DND-41 (cell line): ENCODE data around the gene MIB1.

Experiments
- ATAC-seq: fragments of 200-7000 bp; cut with Tn5 transposase; 3 replicates; pipeline ENCODE4 v1.9.1; 2021; ENCODE audit warnings: low read depth; ENCODE audit not compliant: insufficient read depth
- DNase-seq: peaks from one replicate; pipeline ENCODE4 v3.0.0-alpha.2; 2020
- H2AFZ ChIP-seq: 2 replicates; pipeline ENCODE4 v1.6.0; 2012; ENCODE audit warnings: low read depth, low read length
- H3K27ac ChIP-seq: 2 replicates; pipeline ENCODE4 v1.5.1; 2012; ENCODE audit warnings: low read length, inconsistent platforms
- H3K27me3 ChIP-seq: fragments of 200-600 bp; sonication (generic); 2 replicates; pipeline ENCODE4 v1.6.0; 2012; ENCODE audit warnings: low read length, mild to moderate bottlenecking, inconsistent platforms; ENCODE audit not compliant: insufficient read depth, poor library complexity
- H3K36me3 ChIP-seq: 2 replicates; pipeline ENCODE4 v1.5.1; 2012; ENCODE audit warnings: low read length, inconsistent platforms; ENCODE audit not compliant: insufficient read depth
- H3K4me1 ChIP-seq: 2 replicates; pipeline ENCODE4 v1.5.1; 2012; ENCODE audit warnings: mild to moderate bottlenecking, low read length; ENCODE audit not compliant: insufficient read depth
- H3K4me2 ChIP-seq: 2 replicates; pipeline ENCODE4 v1.6.0; 2012; ENCODE audit warnings: mild to moderate bottlenecking, moderate library complexity, low read length, inconsistent platforms; ENCODE audit not compliant: insufficient read depth
- H3K4me3 ChIP-seq, 2 experiments: fragments of 200-600 bp in 1 of 2; shearing (Covaris generic) in 1 of 2; 2 replicates each; pipeline ENCODE4 v1.5.1; 2012 to 2016; ENCODE audit warnings: inconsistent platforms in 2 of 2, low read length in 2 of 2, mild to moderate bottlenecking in 2 of 2, low read depth in 1 of 2, moderate library complexity in 1 of 2
- H3K79me2 ChIP-seq: 2 replicates; pipeline ENCODE4 v1.6.0; 2012; ENCODE audit warnings: low read length, inconsistent platforms; ENCODE audit not compliant: insufficient read depth
- H3K9ac ChIP-seq: 2 replicates; pipeline ENCODE4 v1.6.0; 2012; ENCODE audit warnings: low read depth, mild to moderate bottlenecking, inconsistent platforms, low read length, moderate library complexity
- H3K9me3 ChIP-seq: 2 replicates; pipeline ENCODE4 v1.5.1; 2012; ENCODE audit warnings: low read length, moderate library complexity, mild to moderate bottlenecking, inconsistent platforms; ENCODE audit not compliant: insufficient read depth, severe bottlenecking
- H4K20me1 ChIP-seq: 2 replicates; pipeline ENCODE4 v1.6.0; 2012; ENCODE audit warnings: low read length; ENCODE audit not compliant: insufficient read depth
- EZH2 ChIP-seq: IDR thresholded peaks from 3 replicates; pipeline ENCODE4 v1.6.1; 2012; ENCODE audit warnings: borderline replicate concordance, low read depth, mild to moderate bottlenecking, moderate library complexity, low read length, inconsistent platforms; ENCODE audit not compliant: severe bottlenecking
- TF ChIP-seq, protein P1 (sequence below): IDR thresholded peaks from 2 replicates; pipeline ENCODE4 v1.5.1; 2012; ENCODE audit warnings: borderline replicate concordance, low read length, moderate library complexity, mild to moderate bottlenecking; ENCODE audit not compliant: poor library complexity, severe bottlenecking; ENCODE audit errors: extremely low read depth

MIB1 gene

GRCh38 chr18:21740538-21741311, at the start of gene MIB1:
MIB1 (plus strand) TSS chr18:21740792; CDS start chr18:21741584, 792 bp downstream.
- no peaks in the 10 kb centered on the region for H3K27me3 ChIP-seq
- H3K36me3 ChIP-seq: peaks cover 3% of the 10 kb centered on the region; the same call in 1 of the 2 replicates
- H3K4me3 ChIP-seq: peak within 1 kb of the TSS; percentile 96 to 99
- H3K4me2 ChIP-seq: peak within 1 kb of the TSS; percentile 99
- H3K9ac ChIP-seq: peak within 1 kb of the TSS; percentile 99
- H3K9me3 ChIP-seq: no peaks in the 10 kb centered on the region
- H3K4me1 ChIP-seq: peaks cover 39% of the 10 kb centered on the region
- peak; percentile 98 for DNase-seq
- peak within 1 kb of the TSS; percentile 98 for H2AFZ ChIP-seq
- H3K27ac ChIP-seq: peak within 1 kb of the TSS; percentile 99
- ATAC-seq: peak; percentile 95
- TF ChIP-seq, protein P1, sequence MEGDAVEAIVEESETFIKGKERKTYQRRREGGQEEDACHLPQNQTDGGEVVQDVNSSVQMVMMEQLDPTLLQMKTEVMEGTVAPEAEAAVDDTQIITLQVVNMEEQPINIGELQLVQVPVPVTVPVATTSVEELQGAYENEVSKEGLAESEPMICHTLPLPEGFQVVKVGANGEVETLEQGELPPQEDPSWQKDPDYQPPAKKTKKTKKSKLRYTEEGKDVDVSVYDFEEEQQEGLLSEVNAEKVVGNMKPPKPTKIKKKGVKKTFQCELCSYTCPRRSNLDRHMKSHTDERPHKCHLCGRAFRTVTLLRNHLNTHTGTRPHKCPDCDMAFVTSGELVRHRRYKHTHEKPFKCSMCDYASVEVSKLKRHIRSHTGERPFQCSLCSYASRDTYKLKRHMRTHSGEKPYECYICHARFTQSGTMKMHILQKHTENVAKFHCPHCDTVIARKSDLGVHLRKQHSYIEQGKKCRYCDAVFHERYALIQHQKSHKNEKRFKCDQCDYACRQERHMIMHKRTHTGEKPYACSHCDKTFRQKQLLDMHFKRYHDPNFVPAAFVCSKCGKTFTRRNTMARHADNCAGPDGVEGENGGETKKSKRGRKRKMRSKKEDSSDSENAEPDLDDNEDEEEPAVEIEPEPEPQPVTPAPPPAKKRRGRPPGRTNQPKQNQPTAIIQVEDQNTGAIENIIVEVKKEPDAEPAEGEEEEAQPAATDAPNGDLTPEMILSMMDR: no peak
- no peak for TF ChIP-seq EZH2
- H3K79me2 ChIP-seq: peaks cover 47% of the 10 kb centered on the region
- peaks cover 25% of the 10 kb centered on the region for H4K20me1 ChIP-seq

DNA sequence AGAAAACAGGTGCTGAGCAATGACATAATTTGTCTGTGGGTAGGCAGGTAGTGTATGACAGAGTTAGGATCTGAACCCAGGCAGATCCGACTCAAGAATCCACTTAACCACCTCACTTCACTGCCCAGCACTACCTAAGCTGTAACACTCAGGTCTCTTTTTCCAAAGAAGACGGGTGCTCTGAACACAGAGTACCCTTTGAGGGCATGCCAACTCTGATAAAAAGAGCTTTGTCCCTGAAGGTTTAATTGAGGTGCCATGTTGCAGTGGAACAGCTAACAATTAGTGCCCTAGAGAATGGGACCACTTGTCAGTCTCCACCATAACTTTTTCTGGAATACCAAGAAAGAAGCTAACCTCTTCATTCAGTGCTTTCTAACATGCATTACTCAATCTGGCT, 47.3 kb upstream of the MIB1 start:
- Histone ChIP-seq H3K9ac (no peak overlapping the region), H3K36me3 (peaks cover 77% of the 10 kb centered on the region), H3K4me1 (no peaks in the 10 kb centered on the region), H2AFZ (no peak overlapping the region), H3K79me2 (peaks cover 25% of the 10 kb centered on the region), H3K4me2 (no peak overlapping the region), H3K27ac (no peak overlapping the region), H3K9me3 (peaks cover 9% of the 10 kb centered on the region), H3K4me3 (no peak overlapping the region), H4K20me1 (no peaks in the 10 kb centered on the region), H3K27me3 (no peaks in the 10 kb centered on the region)
- DNase-seq (no peak), ATAC-seq (no peak)
- TF ChIP-seq, protein P1: no peak
- no peak for TF ChIP-seq EZH2

GRCh38 chr18:21700528-21701075, 40.0 kb upstream of the MIB1 start:
- Histone ChIP-seq H3K4me3 (no peak overlapping the region), H4K20me1 (no peaks in the 10 kb centered on the region; the same call in 1 of the 2 replicates), H3K79me2 (peaks cover 44% of the 10 kb centered on the region), H3K27me3 (no peaks in the 10 kb centered on the region), H3K36me3 (peaks cover 50% of the 10 kb centered on the region), H2AFZ (no peak overlapping the region), H3K4me1 (peaks cover 30% of the 10 kb centered on the region), H3K4me2 (no peak overlapping the region), H3K27ac (no peak overlapping the region), H3K9ac (no peak overlapping the region), H3K9me3 (no peaks in the 10 kb centered on the region)
- ATAC-seq: no peak
- TF ChIP-seq EZH2: no peak
- TF ChIP-seq, protein P1: no peak
- DNase-seq: no peak
